GM18870 (cell line): ENCODE measurements around the gene OSGEP.
A peak's percentile ranks its signal among the peaks of the same experiment; 100 is the strongest.
"Not testable (repeated sequence)": the region's sequence is repeated elsewhere in the genome, so short reads cannot be mapped to it uniquely, and the experiment has no call there.

ENCODE experiments used
- ATAC-seq: cut with Tn5 transposase; IDR thresholded peaks from one replicate; pipeline ENCODE4 v1.9.1; 2021; ENCODE audit warnings: moderate library complexity; ENCODE audit not compliant: unreplicated experiment

The OSGEP gene

GRCh38 chr14:20469890-20470602, 15.4 kb upstream of the OSGEP start:
- peak; percentile 32 for ATAC-seq

GRCh38 chr14:20469242-20469889, 14.8 kb upstream of the OSGEP start, which contains the start of gene PNP:
TSS of gene PNP (plus strand) at chr14:20469406. CDS start at chr14:20469525, 119 bp downstream.
- peak; percentile 90 for ATAC-seq

DNA sequence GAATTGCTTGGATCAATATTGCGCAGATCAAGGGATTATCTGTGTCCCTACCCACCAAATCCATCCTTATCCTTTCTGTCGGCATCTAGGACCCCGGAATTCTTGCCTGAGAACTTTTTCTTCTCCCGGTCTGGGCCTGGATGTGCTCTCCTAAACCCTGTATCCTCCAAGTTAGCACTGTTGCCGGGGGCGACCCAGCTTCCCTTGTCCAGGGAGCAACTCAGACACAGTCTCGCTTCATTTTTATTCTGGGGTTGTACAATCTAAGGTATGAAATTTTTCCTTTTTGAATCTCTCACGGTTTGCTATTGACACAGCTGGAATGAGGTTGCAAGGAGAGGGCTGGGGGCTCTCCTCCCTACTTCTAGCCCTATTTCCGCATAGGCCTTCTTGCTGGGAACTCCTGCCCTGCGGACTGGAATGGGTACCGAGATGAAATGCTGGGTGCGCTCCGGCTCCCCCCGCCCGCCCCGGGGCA, 14.2 kb upstream of the OSGEP start:
- ATAC-seq = no peak

DNA sequence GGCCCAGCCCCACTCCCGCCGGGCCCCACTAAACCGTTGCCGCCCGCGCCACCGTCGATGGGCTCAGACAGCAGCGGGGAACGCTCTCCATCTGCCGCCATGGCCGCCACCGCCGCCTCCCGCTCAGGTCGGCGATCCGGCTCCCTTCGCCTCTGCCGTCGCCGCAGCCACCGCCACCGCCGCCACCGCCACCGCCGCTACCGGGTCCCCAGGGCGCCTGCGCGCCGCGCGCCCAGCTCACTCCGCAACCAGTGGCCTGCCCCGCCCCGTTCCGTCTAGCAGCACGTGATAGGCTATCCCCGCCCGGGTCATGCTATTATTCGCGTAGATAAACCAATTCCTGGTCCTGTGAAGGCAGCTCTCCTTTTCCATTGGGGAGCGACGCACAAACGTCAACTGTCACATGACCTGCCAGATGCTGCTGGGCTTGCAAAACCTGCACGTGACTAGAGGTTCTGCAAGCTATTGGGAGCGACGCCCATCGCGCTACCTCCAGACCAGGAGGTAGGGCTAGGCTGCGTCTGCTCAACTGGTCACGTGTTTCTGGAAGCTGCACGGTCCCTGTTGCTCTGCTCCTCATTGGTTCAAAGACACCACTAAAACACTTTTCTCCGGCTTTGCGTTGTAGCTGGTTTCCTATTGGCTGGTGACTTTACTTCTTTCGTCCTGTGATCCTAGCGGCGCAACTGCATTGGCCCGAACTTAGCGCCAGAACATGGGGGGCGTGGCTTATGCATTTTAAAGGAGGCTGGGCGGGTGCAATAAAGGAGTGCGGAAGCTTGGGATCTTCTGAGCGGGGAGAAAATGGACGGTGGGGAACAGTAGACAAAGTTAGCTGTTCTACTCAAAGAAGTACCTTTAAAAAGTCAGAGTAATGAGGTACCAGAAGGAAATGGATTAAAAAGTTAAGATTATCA, 6.9 kb upstream of the OSGEP start, which contains the start of gene PIP4P1:
Gene PIP4P1, minus strand, starts transcription at position 210 of the 917 bp plus-strand sequence. Its CDS starts 109 bp downstream, at position 101.
- ATAC-seq = peak; percentile 95

GRCh38 chr14:20460458-20461224, 6.0 kb upstream of the OSGEP start:
- ATAC-seq = no peak

GRCh38 chr14:20458031-20458789, 3.6 kb upstream of the OSGEP start:
- no peak for ATAC-seq

DNA sequence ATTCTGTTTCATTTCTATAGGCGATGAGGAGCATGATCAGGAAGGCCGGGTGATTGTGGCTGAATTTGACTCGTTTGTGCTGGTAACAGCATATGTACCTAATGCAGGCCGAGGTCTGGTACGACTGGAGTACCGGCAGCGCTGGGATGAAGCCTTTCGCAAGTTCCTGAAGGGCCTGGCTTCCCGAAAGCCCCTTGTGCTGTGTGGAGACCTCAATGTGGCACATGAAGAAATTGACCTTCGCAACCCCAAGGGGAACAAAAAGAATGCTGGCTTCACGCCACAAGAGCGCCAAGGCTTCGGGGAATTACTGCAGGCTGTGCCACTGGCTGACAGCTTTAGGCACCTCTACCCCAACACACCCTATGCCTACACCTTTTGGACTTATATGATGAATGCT, 2.4 kb upstream of the OSGEP start:
- no peak for ATAC-seq

DNA sequence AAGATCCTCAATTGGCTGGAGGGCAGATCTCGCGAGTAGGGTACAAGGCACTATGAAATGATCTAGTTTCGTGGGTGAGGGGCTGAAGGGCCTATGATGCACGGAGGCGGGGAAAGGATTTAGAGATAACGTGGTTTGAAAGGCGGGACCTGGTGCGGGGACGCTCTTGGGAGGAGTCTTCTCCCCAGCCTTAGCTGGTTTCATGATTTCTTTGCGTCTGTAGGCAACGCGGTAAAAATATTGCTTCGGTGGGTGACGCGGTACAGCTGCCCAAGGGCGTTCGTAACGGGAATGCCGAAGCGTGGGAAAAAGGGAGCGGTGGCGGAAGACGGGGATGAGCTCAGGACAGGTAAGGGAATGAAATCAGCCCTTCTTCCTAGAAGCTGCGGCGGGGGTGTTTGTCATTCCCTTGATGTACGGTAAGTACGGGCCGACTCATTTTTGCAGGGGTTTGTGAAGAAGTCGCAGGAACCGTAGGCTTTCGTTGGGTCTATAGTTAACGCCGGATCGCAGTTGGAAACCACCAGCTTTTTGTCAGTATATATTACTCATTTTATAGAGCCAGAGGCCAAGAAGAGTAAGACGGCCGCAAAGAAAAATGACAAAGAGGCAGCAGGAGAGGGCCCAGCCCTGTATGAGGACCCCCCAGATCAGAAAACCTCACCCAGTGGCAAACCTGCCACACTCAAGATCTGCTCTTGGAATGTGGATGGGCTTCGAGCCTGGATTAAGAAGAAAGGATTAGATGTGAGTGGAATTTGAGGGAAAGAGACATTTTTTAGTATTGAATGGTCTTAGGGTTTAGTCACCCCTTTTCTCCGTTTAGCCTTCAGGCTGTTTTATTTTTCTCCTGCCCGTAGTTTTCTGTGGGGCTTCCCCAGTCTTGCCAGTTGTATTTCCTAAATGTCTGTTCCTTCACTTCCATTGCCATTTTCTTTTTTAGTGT, 1.0 kb upstream of the OSGEP start:
- ATAC-seq = peak; percentile 46

DNA sequence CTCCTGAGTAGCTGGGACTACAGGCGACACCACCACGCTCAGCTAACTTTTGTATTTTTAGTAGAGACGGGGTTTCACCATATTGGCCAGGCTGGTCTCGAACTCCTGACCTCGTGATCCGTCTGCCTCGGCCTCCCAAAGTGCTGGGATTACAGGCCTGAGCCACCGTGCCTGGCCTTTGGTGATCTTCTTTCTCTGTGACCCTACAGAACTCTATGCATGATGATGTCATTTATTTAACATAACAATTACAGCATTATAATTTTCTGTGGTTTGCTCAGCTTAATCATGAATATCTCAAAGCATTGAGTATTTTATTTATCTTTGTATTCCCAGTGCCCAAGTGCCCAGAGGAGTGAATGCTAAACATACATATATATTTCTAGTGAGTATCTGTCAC, 1.8 kb downstream of the OSGEP start:
- not testable (repeated sequence) for ATAC-seq

DNA sequence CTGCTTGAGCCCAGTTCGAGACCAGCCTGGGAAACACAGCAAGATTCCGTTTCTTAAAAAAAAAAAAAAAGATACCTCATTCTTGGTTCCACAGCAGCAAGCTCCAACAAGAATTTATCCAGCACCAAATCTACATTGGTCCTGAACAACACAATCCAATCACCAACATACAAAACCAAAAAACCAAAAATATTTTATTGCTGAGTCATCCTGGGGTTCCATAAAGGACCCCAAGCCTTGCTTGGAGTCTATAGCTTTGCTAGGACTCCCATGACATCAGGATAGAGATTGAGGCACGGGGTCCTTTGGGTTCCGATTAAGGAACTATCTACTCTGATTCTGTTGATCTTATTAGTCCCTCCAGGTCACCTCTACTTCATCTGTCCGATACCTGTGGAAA, 7.7 kb downstream of the OSGEP start:
- no peak for ATAC-seq

- ATAC-seq = not testable (repeated sequence)
Observed at GRCh38 chr14:20443650-20444049, 11.0 kb downstream of the OSGEP start.

GRCh38 chr14:20441461-20441860, 13.2 kb downstream of the OSGEP start:
- no peak for ATAC-seq

DNA sequence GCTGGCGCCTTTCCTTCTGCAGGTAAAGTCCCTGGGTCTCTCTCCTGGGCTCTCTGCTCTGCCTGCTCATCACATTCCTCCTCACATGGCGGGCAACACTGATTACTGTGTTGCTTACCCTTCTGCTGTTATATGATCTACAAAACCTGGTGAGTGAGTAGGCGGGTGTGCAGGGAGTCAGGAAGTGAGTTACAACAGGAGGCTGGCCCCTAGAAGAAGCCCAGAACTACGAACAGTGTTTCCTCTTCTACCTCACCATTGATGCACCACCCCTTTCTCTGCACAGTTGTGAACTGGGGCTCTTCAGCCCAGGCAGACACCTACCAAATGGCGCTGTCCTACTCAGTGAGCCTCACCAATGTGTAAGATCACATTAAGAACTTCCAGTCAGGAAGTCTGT, 13.7 kb downstream of the OSGEP start:
- peak; percentile 71 for ATAC-seq

DNA sequence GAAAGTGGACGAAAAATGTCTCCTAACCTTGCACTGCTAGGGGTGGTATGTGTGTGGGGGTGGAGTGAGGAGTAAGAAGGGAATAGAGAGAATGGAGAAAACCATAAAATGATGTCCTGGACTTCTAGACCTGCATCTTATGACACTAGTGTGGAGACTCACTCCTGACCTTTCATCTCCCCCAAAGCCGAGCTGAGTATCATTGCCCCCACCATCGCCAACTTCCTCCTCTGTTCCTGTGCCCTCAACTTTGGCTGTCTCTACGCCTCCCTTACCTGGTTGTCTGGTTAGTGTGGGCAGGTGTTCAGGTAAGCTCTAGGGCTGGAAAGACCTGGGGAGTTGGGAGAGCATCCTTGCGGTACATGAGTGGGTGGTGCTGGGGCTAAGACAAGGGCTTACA, 14.1 kb downstream of the OSGEP start:
- peak; percentile 11 for ATAC-seq

DNA sequence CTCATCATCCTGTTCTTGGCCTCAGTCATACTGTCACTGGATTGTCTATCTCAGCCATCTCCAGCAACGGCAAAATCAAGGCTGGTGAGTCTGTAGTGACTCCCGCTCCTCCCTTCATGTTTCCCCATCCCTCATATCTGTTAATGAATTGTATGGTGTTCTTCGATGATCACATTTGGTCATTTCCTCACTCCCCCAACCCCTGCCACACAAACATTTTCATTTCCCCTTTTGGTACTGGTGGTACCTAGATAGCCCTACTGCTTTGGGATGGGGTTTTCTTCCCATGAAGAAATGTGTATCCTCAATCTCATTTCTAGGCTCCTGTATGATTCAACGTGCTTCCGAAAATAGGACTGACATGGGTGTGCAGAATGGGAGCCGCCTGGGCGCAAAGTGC, 15.9 kb downstream of the OSGEP start:
- ATAC-seq = no peak

GRCh38 chr14:20436363-20436755, 18.3 kb downstream of the OSGEP start:
- no peak for ATAC-seq

DNA sequence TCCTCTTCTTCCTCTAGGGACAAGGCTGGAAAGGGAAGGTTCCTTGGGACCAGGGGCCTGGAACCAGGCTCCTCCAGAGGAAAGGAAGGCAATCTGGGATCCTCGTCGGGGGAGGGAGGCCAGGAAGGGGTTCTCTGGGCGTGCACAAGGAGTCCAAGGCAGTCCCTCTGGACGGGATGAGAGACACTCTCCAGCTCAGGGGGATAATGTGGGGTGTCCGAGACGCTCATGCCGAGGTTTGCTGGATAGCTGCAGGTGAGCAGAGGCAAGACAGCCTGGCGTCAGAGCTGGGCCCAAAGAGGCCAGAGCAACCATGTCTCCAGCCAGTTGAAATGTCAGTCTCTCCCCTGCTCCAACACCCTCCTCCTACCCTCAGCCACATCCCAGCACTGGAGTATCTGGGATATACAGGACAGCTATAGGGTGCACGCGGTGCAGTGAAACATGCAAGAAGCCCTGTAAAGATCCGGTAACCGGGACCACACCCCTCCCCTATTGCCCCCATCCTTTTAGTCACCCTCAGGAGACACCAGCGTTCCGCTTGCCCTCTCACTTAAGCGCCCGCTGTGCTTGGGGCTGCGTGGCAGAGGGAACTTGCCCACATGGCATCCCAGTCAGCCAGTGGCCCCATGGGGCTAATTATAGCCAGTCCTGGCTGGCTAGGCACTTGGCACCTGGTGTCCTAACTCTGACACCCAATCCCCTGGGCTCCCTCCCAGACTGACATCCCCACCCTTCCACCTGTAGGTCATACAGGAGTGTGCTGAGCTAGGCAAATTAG, 18.8 kb downstream of the OSGEP start, which contains the start of gene KLHL33:
Gene KLHL33, minus strand, starts transcription at position 585 of the 781 bp plus-strand sequence. Its CDS starts 355 bp downstream, at position 230.
- no peak for ATAC-seq
